Endothelial cell of umbilical vein (primary cell): ENCODE results near the gene TNS4. TPM values are rescaled to one million over a fixed set of nuclear protein-coding genes. Genes with fewer than 3 reads are reported as not detected.

ENCODE experiments used
- BruUV-seq: library from RNA; stranded (reverse); fragments of 400-500 nt; replicated peaks from 2 replicates; lab custom pipeline; 2021; lab: Mats Ljungman, UMichigan
- CTCF ChIA-PET: fragments of 300-600, 350-600 bp; sonication (Branson Sonifier 250); formaldehyde crosslinking; loops from one replicate; lab custom pipeline; 2021; ENCODE audit warnings: antibody characterized with exemption, inconsistent platforms; lab: Charles Lee
- POLR2A ChIA-PET: fragments of 300-600, 350-600 bp; sonication (Branson Sonifier 250); formaldehyde crosslinking; loops from one replicate; lab custom pipeline; 2021; ENCODE audit warnings: antibody characterized with exemption, inconsistent platforms; lab: Charles Lee
- DNase-seq: peaks from one replicate; pipeline ENCODE4 v3.0.0-alpha.2; 2011; ENCODE audit warnings: low read depth, low spot score
- FAIRE-seq: peaks from 2 replicates; lab custom pipeline; 2011; peaks lifted over from hg19 to GRCh38; lab: Jason Lieb, UNC
- H2AFZ ChIP-seq: 2 replicates; pipeline ENCODE4 v1.6.0; 2012; ENCODE audit warnings: low read depth, low read length, control low read depth, inconsistent platforms
- H3K27ac ChIP-seq: 2 replicates; pipeline ENCODE4 v1.5.1; 2011; ENCODE audit warnings: low read depth, mild to moderate bottlenecking, control low read depth, low read length, moderate library complexity; ENCODE audit not compliant: insufficient read depth
- H3K27me3 ChIP-seq, 2 experiments: 2 replicates each; pipeline versions ENCODE4 v1.6.0 to v1.6.1; 2011; ENCODE audit warnings: low read length in 2 of 2, mixed read lengths in 1 of 2; ENCODE audit not compliant: control insufficient read depth in 2 of 2, insufficient read depth in 2 of 2
- H3K36me3 ChIP-seq, 2 experiments: 2 replicates in 1 of 2; 3 replicates in 1 of 2; pipeline ENCODE4 v1.5.1; 2011; ENCODE audit warnings: low read length in 2 of 2, mild to moderate bottlenecking in 1 of 2, moderate library complexity in 1 of 2; ENCODE audit not compliant: control insufficient read depth in 2 of 2, insufficient read depth in 2 of 2; ENCODE audit errors: extremely low read depth in 1 of 2
- H3K4me1 ChIP-seq: 3 replicates; pipeline ENCODE4 v1.5.1; 2011; ENCODE audit warnings: mild to moderate bottlenecking, low read length; ENCODE audit not compliant: control insufficient read depth, insufficient read depth; ENCODE audit errors: extremely low read depth
- H3K4me2 ChIP-seq: 2 replicates; pipeline ENCODE4 v1.6.1; 2011; ENCODE audit warnings: low read length, control low read depth, mixed read lengths; ENCODE audit not compliant: insufficient read depth
- H3K4me3 ChIP-seq, 3 experiments: fragments of 200-600 bp in 1 of 3; sonication (generic), shearing (Covaris generic) in 1 of 3; replicated peaks in 1 of 3; 2 replicates each; pipeline ENCODE4 v1.5.1; 2011 to 2016; ENCODE audit warnings: control low read depth in 3 of 3, low read length in 3 of 3, mild to moderate bottlenecking in 2 of 3, inconsistent platforms in 1 of 3, low read depth in 1 of 3, moderate library complexity in 1 of 3; ENCODE audit not compliant: insufficient read depth in 1 of 3
- H3K79me2 ChIP-seq: 2 replicates; pipeline ENCODE4 v1.6.0; 2012; ENCODE audit warnings: low read length, inconsistent platforms; ENCODE audit not compliant: control insufficient read depth, insufficient read depth
- H3K9ac ChIP-seq: replicated peaks from 2 replicates; pipeline ENCODE3; 2011; ENCODE audit warnings: low read length, control low read depth; ENCODE audit not compliant: insufficient read depth; ENCODE audit errors: extremely low read depth
- H3K9me1 ChIP-seq: replicated peaks from 3 replicates; pipeline ENCODE4 v1.6.0; 2011; ENCODE audit warnings: mild to moderate bottlenecking, low read length; ENCODE audit not compliant: control insufficient read depth, insufficient read depth; ENCODE audit errors: extremely low read depth
- H3K9me3 ChIP-seq: replicated peaks from 2 replicates; pipeline ENCODE4 v1.5.1; 2012; ENCODE audit warnings: low read length, inconsistent platforms; ENCODE audit not compliant: control insufficient read depth, insufficient read depth
- H4K20me1 ChIP-seq: replicated peaks from 2 replicates; pipeline ENCODE3; 2011; ENCODE audit warnings: mild to moderate bottlenecking, low read length; ENCODE audit not compliant: control insufficient read depth, insufficient read depth; ENCODE audit errors: extremely low read depth
- EZH2 ChIP-seq: IDR thresholded peaks from 2 replicates; pipeline ENCODE4 v1.6.1; 2012; ENCODE audit warnings: borderline replicate concordance, low read depth, mild to moderate bottlenecking, moderate library complexity, low read length, inconsistent platforms; ENCODE audit not compliant: severe bottlenecking
- FOS ChIP-seq: IDR thresholded peaks from 2 replicates; pipeline ENCODE4 v1.6.1; 2011; ENCODE audit warnings: mild to moderate bottlenecking, low read length, moderate library complexity, borderline replicate concordance; ENCODE audit not compliant: insufficient read depth
- GATA2 ChIP-seq: IDR thresholded peaks from 2 replicates; pipeline ENCODE4 v1.7.0; 2011; ENCODE audit warnings: low read depth, mild to moderate bottlenecking, moderate library complexity, mixed read lengths, low read length; ENCODE audit not compliant: insufficient read length, insufficient read depth
- JUN ChIP-seq: IDR thresholded peaks from 2 replicates; pipeline ENCODE4 v1.6.1; 2011; ENCODE audit warnings: borderline replicate concordance, low read depth; ENCODE audit not compliant: insufficient read length, insufficient read depth
- MAX ChIP-seq: IDR thresholded peaks from 2 replicates; pipeline ENCODE4 v1.6.1; 2011; ENCODE audit not compliant: insufficient read depth, insufficient read length
- MYC ChIP-seq: IDR thresholded peaks from one replicate; pipeline ENCODE4 v1.6.1; 2011; ENCODE audit warnings: mild to moderate bottlenecking, low read depth, low read length
- POLR2A ChIP-seq: IDR thresholded peaks from 2 replicates; pipeline ENCODE4 v1.6.1; 2012; ENCODE audit warnings: low read depth, mild to moderate bottlenecking, control low read depth, low read length
- POLR2AphosphoS5 ChIP-seq: IDR thresholded peaks from 2 replicates; pipeline ENCODE4 v1.6.1; 2012; ENCODE audit warnings: low read depth, mild to moderate bottlenecking, control low read depth, low read length, moderate library complexity; ENCODE audit not compliant: insufficient read depth
- dilution Hi-C: fragments of 300-500 bp; cut with MboI; formaldehyde crosslinking; loops from one replicate; pipeline ENCODE4 v1.15.0; 2019; ENCODE audit warnings: low sequenced_read_pairs; ENCODE audit not compliant: extremely low pct_ligation_motif_present
- intact Hi-C: fragments of 100-400 bp; cut with micrococcal nuclease; formaldehyde crosslinking; loops from one replicate; pipeline ENCODE4 v1.10.0; 2022
- polyA plus RNA-seq, 4 experiments: library from polyadenylated mRNA; depleted of rRNA in 3 of 4; stranded (reverse) in 3 of 4; unstranded in 1 of 4; fragments of >200 nt; gene quantifications; 2 replicates each; pipeline versions ENCODE4 v1.2.1 to v1.2.3, GENCODE V29; 2011 to 2012; ENCODE audit warnings: missing spikeins in 1 of 4
- total RNA-seq: library from RNA; stranded (reverse); gene quantifications from 2 replicates; pipeline ENCODE4 v1.2.3, GENCODE V29; 2021
- TF ChIP-seq, protein P1 (sequence below), 2 donors: IDR thresholded peaks; 1 replicate in 1 of 2; 2 replicates in 1 of 2; pipeline ENCODE4 v1.5.1; 2011; ENCODE audit warnings: low read length in 2 of 2, mild to moderate bottlenecking in 2 of 2, moderate library complexity in 2 of 2, control low read depth in 1 of 2, inconsistent platforms in 1 of 2, low read depth in 1 of 2; ENCODE audit not compliant: insufficient read depth in 1 of 2; ENCODE audit errors: extremely low read depth in 1 of 2

The TNS4 gene
- total and polyA plus RNA-seq, 2 donors (not counting 3 experiments of a cell fraction or from before 2014, with no cell fraction given): not detected

- BruUV-seq: no TSS peak
- no peak for TF ChIP-seq POLR2A
- TF ChIP-seq POLR2AphosphoS5: no peak
- no peak for TF ChIP-seq FOS
- Histone ChIP-seq H3K36me3 (no peaks in the 10 kb centered on the region), H3K4me3 (no peak overlapping the region), H3K4me2 (no peak overlapping the region), H3K9me3 (no peaks in the 10 kb centered on the region), H3K79me2 (no peaks in the 10 kb centered on the region), H3K9ac (no peak overlapping the region), H3K4me1 (no peaks in the 10 kb centered on the region), H3K27me3 (peaks cover 2 to 6% of the 10 kb centered on the region in 2 experiments), H2AFZ (no peak overlapping the region), H3K9me1 (no peaks in the 10 kb centered on the region), H3K27ac (no peak overlapping the region), H4K20me1 (no peaks in the 10 kb centered on the region)
- DNase-seq (no peak), FAIRE-seq (no peak)
- intact Hi-C loops: no loop called here
- ChIA-PET CTCF (interaction anchor here (1.0 to 2.4 kb wide), 4 partner anchors 14 to 70 kb away, joined by 3 to 26 read pairs (median 8); no protein-coding TSS in a partner anchor), POLR2A (no interaction called here)
- dilution Hi-C loops: no loop called here
These were observed 11.1 kb downstream of the TNS4 start for GRCh38 chr17:40490289-40490853.

- no TSS peak for BruUV-seq
- POLR2A ChIA-PET: no interaction called here
- CTCF ChIA-PET: interaction anchor here (0.7 to 1.7 kb wide), 4 partner anchors 11 to 72 kb away, joined by 3 to 11 read pairs (median 4); no protein-coding TSS in a partner anchor
- Histone ChIP-seq H3K4me1 (no peaks in the 10 kb centered on the region), H3K9me3 (no peaks in the 10 kb centered on the region), H3K9me1 (no peaks in the 10 kb centered on the region), H3K36me3 (no peaks in the 10 kb centered on the region), H2AFZ (no peak overlapping the region), H3K4me2 (no peak overlapping the region), H3K79me2 (no peaks in the 10 kb centered on the region), H3K9ac (no peak overlapping the region), H3K4me3 (no peak overlapping the region), H3K27me3 (peaks cover 2 to 6% of the 10 kb centered on the region in 2 experiments), H4K20me1 (no peaks in the 10 kb centered on the region), H3K27ac (no peak overlapping the region)
- DNase-seq (no peak), FAIRE-seq (no peak)
- intact Hi-C loops (no loop called here), dilution Hi-C loops (no loop called here)
- no peak for TF ChIP-seq JUN
- TF ChIP-seq MAX: no peak
- no peak for TF ChIP-seq POLR2AphosphoS5
- TF ChIP-seq POLR2A: no peak
- TF ChIP-seq, protein P1, sequence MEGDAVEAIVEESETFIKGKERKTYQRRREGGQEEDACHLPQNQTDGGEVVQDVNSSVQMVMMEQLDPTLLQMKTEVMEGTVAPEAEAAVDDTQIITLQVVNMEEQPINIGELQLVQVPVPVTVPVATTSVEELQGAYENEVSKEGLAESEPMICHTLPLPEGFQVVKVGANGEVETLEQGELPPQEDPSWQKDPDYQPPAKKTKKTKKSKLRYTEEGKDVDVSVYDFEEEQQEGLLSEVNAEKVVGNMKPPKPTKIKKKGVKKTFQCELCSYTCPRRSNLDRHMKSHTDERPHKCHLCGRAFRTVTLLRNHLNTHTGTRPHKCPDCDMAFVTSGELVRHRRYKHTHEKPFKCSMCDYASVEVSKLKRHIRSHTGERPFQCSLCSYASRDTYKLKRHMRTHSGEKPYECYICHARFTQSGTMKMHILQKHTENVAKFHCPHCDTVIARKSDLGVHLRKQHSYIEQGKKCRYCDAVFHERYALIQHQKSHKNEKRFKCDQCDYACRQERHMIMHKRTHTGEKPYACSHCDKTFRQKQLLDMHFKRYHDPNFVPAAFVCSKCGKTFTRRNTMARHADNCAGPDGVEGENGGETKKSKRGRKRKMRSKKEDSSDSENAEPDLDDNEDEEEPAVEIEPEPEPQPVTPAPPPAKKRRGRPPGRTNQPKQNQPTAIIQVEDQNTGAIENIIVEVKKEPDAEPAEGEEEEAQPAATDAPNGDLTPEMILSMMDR (IDR thresholded peaks at IDR 0.05; ENCODE audit: extremely low read depth in 1 of 2, insufficient read depth in 1 of 2, low read depth in 1 of 2, low read length in 2 of 2): no peak
- no peak for TF ChIP-seq MYC
- TF ChIP-seq EZH2: no peak
- no peak for TF ChIP-seq FOS
- no peak for TF ChIP-seq GATA2
These were observed 13.9 kb downstream of the TNS4 start for GRCh38 chr17:40487371-40488020.
